GM12892 (cell line): ENCODE results near the gene SULT4A1.

Experiments used
- DNase-seq: peaks from one replicate; pipeline ENCODE4 v3.0.0; 2011; ENCODE audit not compliant: insufficient read length
- FAIRE-seq: peaks from 2 replicates; lab custom pipeline; 2011; peaks lifted over from hg19 to GRCh38; lab: Jason Lieb, UNC
- POLR2A ChIP-seq: IDR thresholded peaks from 2 replicates; pipeline ENCODE4 v1.6.1; 2011; ENCODE audit warnings: low read depth, low read length, control low read depth
- POLR2AphosphoS5 ChIP-seq: IDR thresholded peaks from 2 replicates; pipeline ENCODE4 v1.6.1; 2011; ENCODE audit warnings: low read depth, low read length, control low read depth
- TAF1 ChIP-seq: IDR thresholded peaks from 2 replicates; pipeline ENCODE4 v1.6.1; 2011; ENCODE audit warnings: low read depth, mild to moderate bottlenecking, control low read depth, low read length, borderline replicate concordance

SULT4A1 gene

DNA sequence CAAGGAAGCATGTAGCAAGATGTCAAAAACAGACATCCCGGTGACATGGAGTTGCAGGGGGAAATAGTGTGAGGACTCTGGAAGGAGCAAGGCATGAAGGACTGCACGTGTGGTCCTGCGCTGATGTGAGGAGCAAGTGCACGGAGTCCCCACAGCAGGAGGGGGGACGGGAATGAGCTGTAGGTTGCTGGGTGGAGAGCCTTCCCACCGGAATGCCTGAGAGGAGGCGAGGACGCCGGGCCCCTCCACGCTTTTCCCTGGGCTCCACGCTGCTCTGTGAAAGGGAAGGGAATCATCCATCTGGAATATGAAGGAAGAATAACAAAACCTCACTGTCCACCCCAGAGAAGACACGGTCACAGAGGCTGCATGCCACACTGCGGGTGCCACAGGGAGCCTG lies 26.6 kb downstream of the SULT4A1 start:
- no peak for FAIRE-seq

DNA sequence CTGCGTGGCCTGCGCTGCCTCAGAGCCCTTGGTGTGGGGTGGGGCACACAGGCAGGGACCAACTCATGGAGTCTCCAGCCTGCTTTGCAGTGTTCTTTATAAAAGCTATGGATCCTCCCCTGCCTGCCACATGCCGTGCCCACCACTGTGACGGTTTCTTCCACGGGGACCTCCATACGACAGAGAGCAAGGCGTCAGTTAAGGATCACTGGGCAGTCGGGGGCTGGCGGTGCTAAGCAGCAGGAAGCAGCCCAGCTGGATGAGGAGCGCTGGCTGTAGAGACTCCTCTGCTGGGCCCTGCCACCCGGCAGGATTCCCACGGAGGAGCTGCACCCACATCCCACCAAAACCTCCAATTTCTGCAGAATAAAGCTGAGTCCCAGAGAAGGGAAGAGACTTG lies 27.1 kb downstream of the SULT4A1 start:
- DNase-seq (no peak), FAIRE-seq (no peak)
- no peak for TF ChIP-seq POLR2AphosphoS5
- TF ChIP-seq POLR2A: no peak

More for the DNA sequence above, 26.6 kb downstream of the SULT4A1 start:
- DNase-seq: no peak
- TF ChIP-seq POLR2A (no peak), TAF1 (no peak), POLR2AphosphoS5 (no peak)

DNA sequence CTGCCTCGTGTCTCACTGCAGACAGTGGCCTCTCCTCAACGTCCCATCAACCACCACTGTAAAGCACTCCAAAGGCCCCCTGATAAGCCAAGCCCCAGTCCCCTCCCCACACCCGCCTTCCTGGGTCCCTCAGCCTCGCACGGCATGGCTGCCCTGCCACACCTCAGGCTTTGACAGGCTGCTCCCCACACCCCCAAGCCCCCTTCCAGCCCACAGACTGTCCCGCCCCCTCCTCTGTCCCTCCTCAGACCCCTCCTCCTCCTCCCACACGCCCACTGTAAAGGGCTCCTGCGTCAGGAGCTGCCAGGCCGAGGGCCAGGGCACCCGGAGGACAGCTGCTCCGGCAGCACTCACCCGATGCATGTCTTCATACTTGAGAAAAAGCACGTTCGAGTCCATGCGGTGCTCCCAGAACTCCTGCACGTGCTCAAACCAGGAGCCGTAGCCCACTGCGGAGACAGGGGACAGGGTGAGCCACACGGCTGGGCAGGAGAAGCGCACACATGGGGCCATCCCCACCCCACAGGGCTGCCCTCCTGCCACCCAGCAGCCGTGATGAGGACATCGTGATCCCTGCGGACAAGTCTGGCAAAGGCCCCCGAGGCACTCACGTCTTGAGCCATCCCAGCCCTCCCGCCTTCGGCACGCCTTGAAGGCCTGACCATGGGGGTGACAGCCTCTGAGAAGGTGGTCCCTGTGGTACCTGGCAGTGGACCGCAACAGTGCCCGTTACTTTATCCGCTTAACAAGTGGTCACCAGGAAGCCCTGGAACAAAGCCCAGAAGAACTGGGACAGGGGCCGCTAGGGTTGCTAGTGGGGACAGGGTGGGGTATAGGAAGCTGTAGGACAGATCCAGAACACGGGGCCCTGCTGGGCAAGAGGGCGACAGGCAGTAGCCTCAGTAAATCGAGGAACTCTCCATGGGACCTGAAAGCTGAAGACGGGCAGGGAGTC lies 28.8 kb downstream of the SULT4A1 start:
- TF ChIP-seq POLR2AphosphoS5: no peak
- no peak for TF ChIP-seq TAF1
- TF ChIP-seq POLR2A: no peak
- DNase-seq: no peak
- FAIRE-seq: no peak

DNA sequence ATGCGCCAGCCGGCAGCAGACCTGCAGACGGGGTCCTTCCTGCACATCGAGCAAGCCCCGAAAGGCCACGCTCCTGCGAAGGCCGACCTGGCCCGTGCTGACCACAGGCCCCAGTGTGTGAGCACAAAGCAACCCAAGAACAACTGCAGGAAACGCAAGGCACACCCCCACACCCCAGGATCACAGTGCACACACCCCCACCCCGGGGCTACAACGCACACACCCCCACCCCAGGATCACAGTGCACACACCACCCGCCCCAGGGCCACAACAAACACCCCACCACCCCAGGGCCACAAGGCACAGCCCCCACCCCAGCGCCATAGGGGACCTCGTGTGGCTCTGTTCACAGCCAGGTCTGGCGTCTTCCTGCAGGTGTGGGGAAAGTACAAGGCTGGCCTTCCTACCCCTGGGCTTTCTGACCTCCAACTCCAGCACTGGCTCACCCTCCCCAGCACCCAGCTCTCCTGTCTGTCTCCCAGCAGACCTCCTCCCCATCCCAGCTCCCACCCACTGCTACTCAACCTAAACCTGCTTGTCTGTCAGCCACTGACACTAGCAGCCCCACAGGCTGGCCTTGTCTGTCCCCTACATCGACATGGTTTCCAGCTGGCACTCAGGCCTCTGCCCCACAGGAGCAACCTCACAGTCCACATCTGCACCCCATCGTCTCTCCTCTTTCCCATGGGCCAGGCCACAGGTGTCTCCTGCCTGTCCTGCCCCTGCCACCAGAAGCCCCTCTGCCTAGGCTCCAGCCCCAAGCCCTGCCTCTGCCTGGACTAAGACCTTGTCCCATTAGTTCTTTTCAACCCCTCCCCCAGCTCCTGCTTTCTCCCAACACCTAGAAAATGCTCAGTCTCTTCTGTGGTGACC lies 29.7 kb downstream of the SULT4A1 start:
- no peak for FAIRE-seq
- no peak for TF ChIP-seq POLR2AphosphoS5
- no peak for TF ChIP-seq POLR2A
- no peak for TF ChIP-seq TAF1

DNA sequence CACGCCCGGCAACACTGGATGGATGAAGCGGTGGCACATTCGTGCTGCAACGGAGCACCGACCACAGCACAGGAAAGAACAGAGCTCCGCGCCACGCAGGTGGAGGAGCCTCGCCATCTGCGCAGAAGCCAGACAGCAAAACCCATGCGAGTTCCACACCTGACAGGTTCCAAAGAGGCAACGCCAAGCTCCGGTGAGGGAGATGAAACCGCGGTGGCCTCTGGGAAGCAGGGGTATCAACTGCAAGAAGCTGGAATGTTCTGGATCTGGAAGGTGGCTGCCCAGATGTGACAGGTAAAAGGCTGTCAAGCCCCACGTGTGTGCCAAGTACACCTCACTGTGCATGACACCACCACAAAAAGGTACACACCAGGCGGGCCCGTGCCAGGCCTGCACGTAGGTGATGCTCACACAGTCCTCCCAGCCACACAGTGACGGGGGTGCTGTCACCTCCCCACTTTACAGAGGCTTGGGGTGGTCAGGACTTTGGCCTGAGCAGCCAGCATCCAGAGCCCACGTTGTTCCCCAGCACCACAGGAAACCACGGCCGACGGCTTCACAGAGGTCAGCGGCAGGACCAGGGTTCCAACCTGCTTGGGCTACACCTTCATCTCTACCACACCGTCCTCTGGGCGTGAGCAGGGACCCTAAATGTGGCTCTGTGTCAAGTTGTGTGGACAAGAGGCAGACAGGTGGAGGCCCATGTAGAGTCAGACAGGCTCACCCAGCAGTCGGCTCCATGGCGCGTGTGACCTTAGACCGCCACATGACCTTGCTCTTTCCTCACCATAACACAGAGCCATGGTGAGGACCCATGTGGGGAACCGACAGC lies 30.5 kb downstream of the SULT4A1 start:
- FAIRE-seq (no peak), DNase-seq (no peak)
- TF ChIP-seq TAF1: no peak
- no peak for TF ChIP-seq POLR2AphosphoS5
- TF ChIP-seq POLR2A: no peak

More for the DNA sequence above, 29.7 kb downstream of the SULT4A1 start:
- DNase-seq: no peak

DNA sequence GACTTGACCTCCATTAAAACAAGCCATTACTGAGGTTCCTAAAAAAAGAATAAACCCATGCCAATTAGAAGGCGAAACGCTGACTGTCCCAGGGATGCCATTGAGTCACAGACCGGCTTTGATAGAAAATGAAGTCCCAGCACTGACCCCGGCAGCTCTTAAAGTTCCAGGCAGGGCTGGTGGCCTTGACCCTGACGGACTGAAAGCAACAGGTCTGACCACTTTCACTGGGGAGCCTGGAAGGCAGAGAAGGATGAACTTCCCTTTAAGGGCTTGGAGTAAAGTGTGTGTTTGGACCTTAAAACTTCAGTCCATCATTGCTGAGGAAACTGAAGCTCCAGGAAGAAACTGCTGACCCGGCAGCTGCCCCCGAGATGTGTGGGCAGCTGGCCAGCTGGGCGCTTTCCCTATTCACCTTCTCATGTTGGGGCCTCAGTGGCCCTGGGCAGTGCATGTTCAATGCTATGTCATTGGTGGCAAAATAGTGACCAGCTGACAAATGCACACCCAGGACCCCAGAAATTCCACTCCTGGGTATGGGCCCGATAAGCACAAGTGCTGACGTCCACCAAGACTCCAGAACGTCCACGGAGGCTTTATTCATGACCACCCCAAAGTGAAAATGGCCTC lies 31.3 kb downstream of the SULT4A1 start:
- no peak for TF ChIP-seq POLR2A
- no peak for TF ChIP-seq TAF1
- TF ChIP-seq POLR2AphosphoS5: no peak
- DNase-seq (no peak), FAIRE-seq (no peak)

DNA sequence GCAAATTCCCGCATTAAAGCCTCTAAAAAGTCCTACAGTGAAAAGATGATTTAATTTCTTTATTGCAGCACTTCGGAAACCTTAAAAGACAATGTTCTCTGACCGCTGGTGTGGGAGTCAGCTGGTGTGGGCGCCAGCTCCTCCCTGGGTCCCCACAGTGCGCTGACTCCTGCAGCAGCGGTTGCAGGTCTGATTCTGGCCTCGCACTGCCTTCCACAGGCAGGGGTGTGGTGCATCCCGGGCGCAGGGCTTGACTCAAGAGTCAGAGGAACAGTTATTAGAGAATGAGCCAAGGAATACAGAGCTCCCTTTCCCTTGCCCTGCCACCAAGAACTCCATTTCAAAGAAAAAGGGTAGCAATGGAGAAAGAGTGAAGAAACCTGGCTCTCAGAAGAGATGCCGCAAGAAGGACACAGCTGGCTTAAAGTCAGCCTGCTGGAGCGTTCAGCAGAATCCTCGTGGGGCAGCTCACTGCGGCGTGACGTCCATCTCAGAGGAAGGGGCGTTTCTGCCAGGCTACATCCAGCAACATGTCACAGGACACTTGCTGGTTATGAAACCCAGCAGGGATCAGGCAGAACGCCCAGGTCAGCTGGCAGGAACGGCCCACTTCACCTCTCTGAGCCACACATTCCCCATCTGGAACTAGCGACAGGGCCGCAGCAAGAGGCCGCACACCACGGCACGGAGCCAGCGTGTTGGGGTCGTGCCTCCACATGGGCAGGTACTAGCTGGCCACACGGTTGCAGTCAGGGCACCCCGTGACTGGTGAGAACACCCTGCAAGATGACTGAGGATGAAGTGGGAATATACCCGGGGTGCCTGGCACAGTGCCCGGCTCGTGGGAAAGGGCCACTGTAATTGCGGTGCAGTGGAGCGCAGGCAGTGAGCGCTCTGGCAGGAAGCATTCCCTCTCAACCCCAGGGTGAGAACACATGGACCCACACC lies 32.1 kb downstream of the SULT4A1 start:
- no peak for TF ChIP-seq POLR2A
- TF ChIP-seq TAF1: no peak
- no peak for TF ChIP-seq POLR2AphosphoS5
- DNase-seq (no peak), FAIRE-seq (no peak)

DNA sequence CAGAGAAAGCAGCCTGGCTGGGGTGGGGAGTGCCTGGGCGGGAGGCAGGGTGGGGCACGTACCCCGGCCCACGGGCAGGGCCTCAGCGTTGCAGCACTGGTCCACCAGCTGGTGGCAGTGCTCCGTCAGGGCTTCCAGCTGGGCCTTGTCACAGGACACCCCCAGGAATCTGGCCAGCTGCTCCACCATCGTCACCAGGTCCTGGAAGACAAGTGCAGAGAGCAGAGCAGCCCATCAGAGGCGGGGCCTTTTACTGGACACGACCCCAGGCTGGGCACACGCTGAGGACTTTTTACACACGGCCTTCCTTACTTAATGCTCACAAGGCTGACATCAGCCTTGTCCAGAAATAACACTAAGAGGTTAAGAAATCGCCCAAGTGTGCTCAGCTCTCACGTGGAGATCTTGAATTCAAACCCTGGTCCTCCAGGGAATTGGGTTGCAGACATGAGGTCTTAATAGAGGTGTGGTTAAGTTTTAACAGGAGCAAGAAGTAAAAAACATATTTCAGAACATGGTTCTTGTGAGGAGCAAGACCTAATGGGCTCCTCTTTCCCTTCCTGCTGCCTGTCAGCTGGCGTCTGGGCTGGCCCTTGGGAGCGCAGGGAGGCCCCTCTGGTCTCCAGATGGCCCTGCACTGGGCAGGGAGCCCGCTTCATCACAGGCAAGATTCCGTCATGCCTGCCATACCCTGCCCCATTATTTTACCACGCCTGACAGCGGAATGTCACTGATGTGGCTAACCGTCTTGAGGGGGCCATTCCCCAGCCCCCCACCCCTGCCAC lies 33.1 kb downstream of the SULT4A1 start:
- DNase-seq (no peak), FAIRE-seq (no peak)
- TF ChIP-seq POLR2AphosphoS5: no peak
- no peak for TF ChIP-seq TAF1
- TF ChIP-seq POLR2A: no peak

DNA sequence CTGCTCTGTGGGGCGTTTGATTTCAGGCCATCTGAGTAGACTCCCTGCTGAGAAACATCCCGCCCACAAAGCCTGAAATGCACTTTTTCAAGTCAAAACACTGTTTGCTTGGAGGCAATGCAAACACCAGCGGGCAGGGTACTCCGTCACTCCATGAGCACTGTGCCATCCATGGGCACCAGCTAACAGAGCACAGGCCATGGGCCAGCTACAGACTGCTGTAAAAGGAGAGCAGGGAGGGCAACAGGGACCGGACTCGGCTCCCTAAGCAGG lies 33.7 kb downstream of the SULT4A1 start:
- no peak for TF ChIP-seq POLR2A
- no peak for TF ChIP-seq POLR2AphosphoS5
- no peak for TF ChIP-seq TAF1
- DNase-seq (no peak), FAIRE-seq (no peak)
